Fibroblast of pulmonary artery (primary cell): Measurements from ENCODE around the gene PCSK5.

ENCODE experiments used
- DNase-seq: peaks from one replicate; pipeline ENCODE4 v3.0.0-alpha.2; 2010; ENCODE audit warnings: low read depth
- H3K4me3 ChIP-seq: replicated peaks from 2 replicates; pipeline ENCODE4 v1.5.1; 2011; ENCODE audit warnings: low read depth, mild to moderate bottlenecking, control low read depth, low read length, moderate library complexity
- CTCF ChIP-seq: IDR thresholded peaks from 2 replicates; pipeline ENCODE4 v1.5.1; 2011; ENCODE audit warnings: mild to moderate bottlenecking, control low read depth, low read length, inconsistent platforms; ENCODE audit errors: missing control alignments

PCSK5 gene

GRCh38 chr9:76087976-76088375 is 197.5 kb downstream of the PCSK5 start:
- no peak overlapping the region for H3K4me3 ChIP-seq
- DNase-seq = no peak
- TF ChIP-seq CTCF = no peak

- no peak for TF ChIP-seq CTCF
- H3K4me3 ChIP-seq = no peak overlapping the region
- no peak for DNase-seq
These were observed 199.9 kb downstream of the PCSK5 start for GRCh38 chr9:76090330-76090729.

GRCh38 chr9:76090909-76091308 is 200.4 kb downstream of the PCSK5 start:
- no peak for DNase-seq
- H3K4me3 ChIP-seq = no peak overlapping the region
- TF ChIP-seq CTCF = no peak

- no peak overlapping the region for H3K4me3 ChIP-seq
- DNase-seq = no peak
- no peak for TF ChIP-seq CTCF
These were observed 202.1 kb downstream of the PCSK5 start for GRCh38 chr9:76092572-76092971.

- TF ChIP-seq CTCF = no peak
- no peak overlapping the region for H3K4me3 ChIP-seq
- DNase-seq = no peak
These were observed 205.1 kb downstream of the PCSK5 start for GRCh38 chr9:76095585-76095984.

GRCh38 chr9:76099516-76099915 is 209.0 kb downstream of the PCSK5 start:
- no peak for DNase-seq
- H3K4me3 ChIP-seq = no peak overlapping the region
- no peak for TF ChIP-seq CTCF

- H3K4me3 ChIP-seq = no peak overlapping the region
- no peak for DNase-seq
- TF ChIP-seq CTCF = no peak
These were observed 210.6 kb downstream of the PCSK5 start for GRCh38 chr9:76101075-76101474.
